ENCODE results near the gene CCDC194. TPM values are rescaled to one million over a fixed set of nuclear protein-coding genes. Genes with fewer than 3 reads are reported as not detected.
A peak's percentile ranks its signal among the peaks of the same experiment; 100 is the strongest.

Gene CCDC194
- total and polyA plus RNA-seq, 8 donors: 0.23 to 0.56 TPM; not detected in 6

GRCh38 chr19:17390665-17391370, 3.2 kb downstream of the CCDC194 start:
- FAIRE-seq: no peak
- Histone ChIP-seq H3K36me3 (no peaks in the 10 kb centered on the region), H3K9me3 (no peaks in the 10 kb centered on the region), H3K27ac (no peak overlapping the region), H3K4me1 (peaks cover 0 to 7% (median 6%) of the 10 kb centered on the region in 3 donors), H3K4me3 (peak overlapping the region in 2 of 4 donors; percentile 17 to 40), H3K27me3 (peaks cover 0 to 4% (median 0%) of the 10 kb centered on the region in 4 donors)
- peak; percentile 75 to 90 (median 84) for DNase-seq
- intact Hi-C loops (cut with DNase I): no loop called here
- 1 to 3% methylated on average over 48 to 50 of the region's 50 CpGs for WGBS, 2 donors
- peak; percentile 21 to 50 (median 46) for TF ChIP-seq CTCF (IDR thresholded peaks at IDR 0.05)
- peak; percentile 92 to 99 (median 98) for ATAC-seq

GRCh38 chr19:17389957-17390664, 3.9 kb downstream of the CCDC194 start:
- Histone ChIP-seq H3K4me1 (peaks cover 0 to 7% (median 6%) of the 10 kb centered on the region in 3 donors), H3K4me3 (peak overlapping the region in 2 of 4 donors; percentile 17 to 40), H3K27me3 (peaks cover 0 to 4% (median 0%) of the 10 kb centered on the region in 4 donors), H3K36me3 (no peaks in the 10 kb centered on the region), H3K27ac (no peak overlapping the region), H3K9me3 (no peaks in the 10 kb centered on the region)
- no peak for TF ChIP-seq CTCF (IDR thresholded peaks at IDR 0.05)
- 9 to 11% methylated on average over 34 to 37 of the region's 37 CpGs for WGBS, 2 donors
- DNase-seq (peak in 1 of 6 donors; percentile 55), ATAC-seq (no peak), FAIRE-seq (no peak)
- intact Hi-C loops (cut with DNase I): no loop called here

GRCh38 chr19:17389288-17389687, 4.7 kb downstream of the CCDC194 start:
- peaks cover 0 to 4% (median 0%) of the 10 kb centered on the region in 4 donors for H3K27me3 ChIP-seq
- WGBS, 2 donors: 15 to 16% methylated on average over 1 of the region's 1 CpG
- H3K27ac ChIP-seq: no peak overlapping the region
- intact Hi-C loops (cut with DNase I): no loop called here
- FAIRE-seq (no peak), ATAC-seq (no peak), DNase-seq (no peak)
- no peaks in the 10 kb centered on the region for H3K9me3 ChIP-seq
- H3K36me3 ChIP-seq: no peaks in the 10 kb centered on the region
- no peak for TF ChIP-seq CTCF (IDR thresholded peaks at IDR 0.05)
- no peak overlapping the region for H3K4me3 ChIP-seq
- peaks cover 0 to 7% (median 6%) of the 10 kb centered on the region in 3 donors for H3K4me1 ChIP-seq

GRCh38 chr19:17385878-17386611, 8.0 kb downstream of the CCDC194 start:
- Histone ChIP-seq H3K9me3 (no peaks in the 10 kb centered on the region), H3K27me3 (no peaks in the 10 kb centered on the region), H3K4me3 (no peak overlapping the region), H3K4me1 (peaks cover 0 to under 1% (median 0%) of the 10 kb centered on the region in 3 donors), H3K27ac (no peak overlapping the region), H3K36me3 (no peaks in the 10 kb centered on the region)
- peak in 5 of 6 donors; percentile 22 to 81 (median 68) for DNase-seq
- 33% methylated on average over 20 of the region's 20 CpGs for WGBS, 2 donors
- intact Hi-C loops (cut with DNase I): no loop called here
- ATAC-seq: peak in 3 of 4 donors; percentile 66 to 71 (median 66)
- peak; percentile 76 to 92 (median 77) for TF ChIP-seq CTCF (IDR thresholded peaks at IDR 0.05)
- FAIRE-seq: no peak
